Testis (tissue), 2 donors: Measurements from ENCODE around the gene ARID3A.

Experiments used
- POLR2A ChIP-seq: fragments of 450-650 bp; IDR thresholded peaks from one replicate; pipeline ENCODE4 v1.6.1; 2017; ENCODE audit warnings: antibody characterized with exemption, mild to moderate bottlenecking, moderate library complexity
- TF ChIP-seq, protein P1 (sequence below), 3 experiments: fragments of 450-650 bp in 2 of 3; fragments of 200-600 bp in 1 of 3; sonication (generic) in 1 of 3; IDR thresholded peaks; one replicate each; pipeline ENCODE4 v1.5.1; 2016 to 2019; ENCODE audit warnings: antibody characterized with exemption in 3 of 3, mild to moderate bottlenecking in 2 of 3, moderate library complexity in 1 of 3

DNA sequence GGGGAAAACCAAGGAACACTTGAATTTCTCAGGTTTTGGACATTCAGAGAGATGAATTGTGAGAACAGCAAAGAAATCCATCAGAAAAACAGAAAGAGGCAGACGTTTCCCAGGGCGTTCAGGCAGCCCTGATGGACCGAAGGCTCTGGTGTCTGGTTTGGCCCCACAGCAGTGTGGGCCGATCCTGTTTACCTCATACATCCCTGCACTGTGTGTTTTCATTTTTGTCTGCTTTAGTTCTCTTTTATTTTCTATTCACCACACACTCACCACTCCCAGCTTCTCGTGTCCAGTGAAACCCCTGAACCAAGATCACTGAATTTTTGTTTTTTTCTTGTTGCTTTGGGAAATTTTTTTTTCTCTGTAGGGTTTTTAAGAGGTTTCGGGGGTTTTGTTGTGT lies 46.4 kb downstream of the ARID3A start:
- no peak for TF ChIP-seq POLR2A
- TF ChIP-seq, protein P1, sequence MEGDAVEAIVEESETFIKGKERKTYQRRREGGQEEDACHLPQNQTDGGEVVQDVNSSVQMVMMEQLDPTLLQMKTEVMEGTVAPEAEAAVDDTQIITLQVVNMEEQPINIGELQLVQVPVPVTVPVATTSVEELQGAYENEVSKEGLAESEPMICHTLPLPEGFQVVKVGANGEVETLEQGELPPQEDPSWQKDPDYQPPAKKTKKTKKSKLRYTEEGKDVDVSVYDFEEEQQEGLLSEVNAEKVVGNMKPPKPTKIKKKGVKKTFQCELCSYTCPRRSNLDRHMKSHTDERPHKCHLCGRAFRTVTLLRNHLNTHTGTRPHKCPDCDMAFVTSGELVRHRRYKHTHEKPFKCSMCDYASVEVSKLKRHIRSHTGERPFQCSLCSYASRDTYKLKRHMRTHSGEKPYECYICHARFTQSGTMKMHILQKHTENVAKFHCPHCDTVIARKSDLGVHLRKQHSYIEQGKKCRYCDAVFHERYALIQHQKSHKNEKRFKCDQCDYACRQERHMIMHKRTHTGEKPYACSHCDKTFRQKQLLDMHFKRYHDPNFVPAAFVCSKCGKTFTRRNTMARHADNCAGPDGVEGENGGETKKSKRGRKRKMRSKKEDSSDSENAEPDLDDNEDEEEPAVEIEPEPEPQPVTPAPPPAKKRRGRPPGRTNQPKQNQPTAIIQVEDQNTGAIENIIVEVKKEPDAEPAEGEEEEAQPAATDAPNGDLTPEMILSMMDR (IDR thresholded peaks at IDR 0.05), result no peak
